Stimulated activated CD4-positive, alpha-beta T cell treated with anti-CD3 and anti-CD28 coated beads, Interleukin-12 subunit alpha, Interleukin-12 subunit beta, amount 100 ng/mL, for 4 hours (primary cell): ENCODE data around the gene PPP2R3B.
"Not testable (repeated sequence)": the region's sequence is repeated elsewhere in the genome, so short reads cannot be mapped to it uniquely, and the experiment has no call there.

Experiments used
- DNase-seq: peaks from one replicate; pipeline ENCODE4 v3.0.0-alpha.2; 2020

The PPP2R3B gene

GRCh38 chrX:386768-387575, at the start of gene PPP2R3B:
Gene PPP2R3B, minus strand, starts transcription at chrX:386907. Its CDS starts 216 bp downstream, at chrX:386691.
- DNase-seq: peak; percentile 97

GRCh38 chrX:435536-436122, 48.9 kb upstream of the PPP2R3B start:
- no peak for DNase-seq

GRCh38 chrX:434946-435345, 48.2 kb upstream of the PPP2R3B start:
- no peak for DNase-seq

GRCh38 chrX:433771-434170, 47.1 kb upstream of the PPP2R3B start:
- DNase-seq: no peak

GRCh38 chrX:432666-433065, 46.0 kb upstream of the PPP2R3B start:
- not testable (repeated sequence) for DNase-seq

GRCh38 chrX:431492-432111, 44.9 kb upstream of the PPP2R3B start:
- DNase-seq: no peak

- DNase-seq: no peak
These were observed 44.3 kb upstream of the PPP2R3B start for GRCh38 chrX:431056-431455.

GRCh38 chrX:429266-429825, 42.6 kb upstream of the PPP2R3B start:
- no peak for DNase-seq

- DNase-seq: peak; percentile 8
These were observed 41.4 kb upstream of the PPP2R3B start for GRCh38 chrX:427812-428725.

GRCh38 chrX:426881-427280, 40.2 kb upstream of the PPP2R3B start:
- no peak for DNase-seq

GRCh38 chrX:425056-425455, 38.3 kb upstream of the PPP2R3B start:
- DNase-seq: no peak

GRCh38 chrX:421646-422391, 35.1 kb upstream of the PPP2R3B start:
- no peak for DNase-seq

- DNase-seq: no peak
These were observed 34.0 kb upstream of the PPP2R3B start for GRCh38 chrX:420496-421223.

GRCh38 chrX:418927-419729, 32.4 kb upstream of the PPP2R3B start:
- DNase-seq: no peak

- DNase-seq: not testable (repeated sequence)
These were observed 28.8 kb upstream of the PPP2R3B start for GRCh38 chrX:415498-415897.

GRCh38 chrX:413322-414201, 26.9 kb upstream of the PPP2R3B start:
- DNase-seq: no peak

GRCh38 chrX:410296-410695, 23.6 kb upstream of the PPP2R3B start:
- DNase-seq: no peak

GRCh38 chrX:405149-405548, 18.4 kb upstream of the PPP2R3B start:
- DNase-seq: no peak

- no peak for DNase-seq
These were observed 17.9 kb upstream of the PPP2R3B start for GRCh38 chrX:404656-405055.
